GM12872 (cell line): Measurements from ENCODE around the gene OR52E1.

ENCODE experiments used
- TF ChIP-seq, protein P1 (sequence below): IDR thresholded peaks from 3 replicates; pipeline ENCODE4 v1.5.1; 2011; ENCODE audit warnings: low read depth, mild to moderate bottlenecking, low read length, moderate library complexity; ENCODE audit not compliant: insufficient read depth

Gene OR52E1

DNA sequence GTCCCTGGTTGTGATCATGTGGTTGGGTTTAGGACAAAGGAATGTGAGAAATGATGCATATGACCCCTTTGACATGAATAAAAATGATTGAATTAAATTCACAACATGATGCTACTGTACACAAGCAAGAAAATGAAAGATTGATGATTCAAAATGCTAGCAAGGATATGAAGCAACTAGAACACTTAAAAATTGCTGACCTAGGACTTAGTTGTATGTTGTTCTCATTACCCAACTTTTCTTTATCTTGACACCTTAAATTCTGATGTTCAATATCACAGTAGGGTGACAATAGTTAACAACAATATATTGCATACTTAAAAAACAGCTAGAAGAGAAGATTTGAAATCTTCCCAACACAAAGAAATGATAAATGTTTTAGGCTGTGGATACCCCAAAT, 48.2 kb downstream of the OR52E1 start:
- TF ChIP-seq, protein P1, sequence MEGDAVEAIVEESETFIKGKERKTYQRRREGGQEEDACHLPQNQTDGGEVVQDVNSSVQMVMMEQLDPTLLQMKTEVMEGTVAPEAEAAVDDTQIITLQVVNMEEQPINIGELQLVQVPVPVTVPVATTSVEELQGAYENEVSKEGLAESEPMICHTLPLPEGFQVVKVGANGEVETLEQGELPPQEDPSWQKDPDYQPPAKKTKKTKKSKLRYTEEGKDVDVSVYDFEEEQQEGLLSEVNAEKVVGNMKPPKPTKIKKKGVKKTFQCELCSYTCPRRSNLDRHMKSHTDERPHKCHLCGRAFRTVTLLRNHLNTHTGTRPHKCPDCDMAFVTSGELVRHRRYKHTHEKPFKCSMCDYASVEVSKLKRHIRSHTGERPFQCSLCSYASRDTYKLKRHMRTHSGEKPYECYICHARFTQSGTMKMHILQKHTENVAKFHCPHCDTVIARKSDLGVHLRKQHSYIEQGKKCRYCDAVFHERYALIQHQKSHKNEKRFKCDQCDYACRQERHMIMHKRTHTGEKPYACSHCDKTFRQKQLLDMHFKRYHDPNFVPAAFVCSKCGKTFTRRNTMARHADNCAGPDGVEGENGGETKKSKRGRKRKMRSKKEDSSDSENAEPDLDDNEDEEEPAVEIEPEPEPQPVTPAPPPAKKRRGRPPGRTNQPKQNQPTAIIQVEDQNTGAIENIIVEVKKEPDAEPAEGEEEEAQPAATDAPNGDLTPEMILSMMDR = no peak

DNA sequence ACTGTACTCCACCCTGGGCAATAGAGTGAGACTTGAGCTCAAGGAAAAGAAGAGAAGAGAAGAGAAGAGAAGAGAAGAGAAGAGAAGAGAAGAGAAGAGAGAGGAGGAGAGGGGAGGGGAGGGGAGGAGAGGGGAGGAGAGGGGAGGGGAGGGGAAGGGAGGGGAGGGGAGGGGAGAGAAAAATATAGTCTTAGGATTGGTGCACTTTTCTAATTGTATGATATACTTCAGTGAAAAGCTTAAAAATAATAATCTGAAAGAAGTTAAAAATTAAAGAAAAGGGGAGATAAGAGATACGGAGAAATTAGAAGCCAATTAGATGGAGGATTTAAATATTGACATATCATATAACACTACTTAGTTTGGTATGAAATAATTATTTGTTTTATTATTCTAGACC, 49.5 kb downstream of the OR52E1 start:
- TF ChIP-seq, protein P1 = no peak
